WTC11 (cell line): Measurements from ENCODE around the gene ZGRF1. TPM values are rescaled to one million over a fixed set of nuclear protein-coding genes. Genes with fewer than 3 reads are reported as not detected.

Experiments
- AFF4 ChIP-seq: sonication (generic); formaldehyde crosslinking; IDR thresholded peaks from 2 replicates; pipeline ENCODE4 v1.8.1; 2023; ENCODE audit warnings: mild to moderate bottlenecking, missing genetic modification reagents, borderline replicate concordance
- AR ChIP-seq: fragments of 250-450 bp; sonication (Bioruptor Pico); IDR thresholded peaks from 2 replicates; pipeline ENCODE4 v1.9.0; 2021; ENCODE audit warnings: mild to moderate bottlenecking
- ATF6 ChIP-seq: sonication (generic); formaldehyde crosslinking; IDR thresholded peaks from 2 replicates; pipeline ENCODE4 v1.8.1; 2023; ENCODE audit warnings: mild to moderate bottlenecking, missing genetic modification reagents
- ELF4 ChIP-seq: sonication (generic); formaldehyde crosslinking; IDR thresholded peaks from 2 replicates; pipeline ENCODE4 v1.8.1; 2022; ENCODE audit warnings: low read depth, mild to moderate bottlenecking, moderate library complexity, missing genetic modification reagents
- JUN ChIP-seq: sonication (generic); formaldehyde crosslinking; IDR thresholded peaks from 2 replicates; pipeline ENCODE4 v1.8.0; 2023; ENCODE audit warnings: mild to moderate bottlenecking, missing genetic modification reagents
- PREB ChIP-seq: sonication (generic); formaldehyde crosslinking; IDR thresholded peaks from 2 replicates; pipeline ENCODE4 v1.8.1; 2022; ENCODE audit warnings: mild to moderate bottlenecking, missing genetic modification reagents, moderate library complexity, borderline replicate concordance
- PRRX2 ChIP-seq: fragments of 250-450 bp; sonication (Bioruptor Pico); IDR thresholded peaks from 2 replicates; pipeline ENCODE4 v1.8.0; 2021; ENCODE audit warnings: mild to moderate bottlenecking
- RORB ChIP-seq: fragments of 250-450 bp; sonication (Bioruptor Pico); IDR thresholded peaks from 2 replicates; pipeline ENCODE4 v1.9.0; 2021; ENCODE audit warnings: mild to moderate bottlenecking
- TEAD1 ChIP-seq: sonication (generic); formaldehyde crosslinking; IDR thresholded peaks from 2 replicates; pipeline ENCODE4 v1.8.0; 2022; ENCODE audit warnings: mild to moderate bottlenecking, missing genetic modification reagents
- TP53 ChIP-seq: sonication (generic); formaldehyde crosslinking; IDR thresholded peaks from 2 replicates; pipeline ENCODE4 v1.8.1; 2023; ENCODE audit warnings: mild to moderate bottlenecking, missing genetic modification reagents
- USF2 ChIP-seq: sonication (generic); formaldehyde crosslinking; IDR thresholded peaks from 2 replicates; pipeline ENCODE4 v1.8.1; 2023; ENCODE audit warnings: mild to moderate bottlenecking, missing genetic modification reagents, moderate library complexity
- ZNF138 ChIP-seq: sonication (generic); formaldehyde crosslinking; conservative IDR thresholded peaks from 2 replicates; pipeline ENCODE4 v1.8.1; 2022; ENCODE audit warnings: mild to moderate bottlenecking, moderate library complexity, missing genetic modification reagents
- ZNF416 ChIP-seq: fragments of 250-450 bp; sonication (Bioruptor Pico); IDR thresholded peaks from 2 replicates; pipeline ENCODE4 v1.9.0; 2021; ENCODE audit warnings: mild to moderate bottlenecking, inconsistent platforms
- ZNF423 ChIP-seq: fragments of 250-450 bp; sonication (Bioruptor Pico); IDR thresholded peaks from 2 replicates; pipeline ENCODE4 v2.1.2; 2022; ENCODE audit warnings: mild to moderate bottlenecking, moderate library complexity
- ZNF425 ChIP-seq: fragments of 250-450 bp; sonication (Bioruptor Pico); conservative IDR thresholded peaks from 2 replicates; pipeline ENCODE4 v1.9.0; 2021; ENCODE audit warnings: mild to moderate bottlenecking
- total RNA-seq: library from RNA; stranded (reverse); gene quantifications from 3 replicates; pipeline ENCODE4 v1.2.3, GENCODE V29; 2021
- TF ChIP-seq, protein P1 (sequence below): fragments of 250-450 bp; sonication (Bioruptor Pico); IDR thresholded peaks from 2 replicates; pipeline ENCODE4 v1.9.0; 2021; ENCODE audit warnings: mild to moderate bottlenecking, borderline replicate concordance
- TF ChIP-seq, protein P2 (sequence below): fragments of 250-450 bp; sonication (Bioruptor Pico); IDR thresholded peaks from 2 replicates; pipeline ENCODE4 v1.9.0; 2021; ENCODE audit warnings: mild to moderate bottlenecking

The ZGRF1 gene
- total RNA-seq, 1 experiment from 2014 or later: 56.2 TPM

DNA sequence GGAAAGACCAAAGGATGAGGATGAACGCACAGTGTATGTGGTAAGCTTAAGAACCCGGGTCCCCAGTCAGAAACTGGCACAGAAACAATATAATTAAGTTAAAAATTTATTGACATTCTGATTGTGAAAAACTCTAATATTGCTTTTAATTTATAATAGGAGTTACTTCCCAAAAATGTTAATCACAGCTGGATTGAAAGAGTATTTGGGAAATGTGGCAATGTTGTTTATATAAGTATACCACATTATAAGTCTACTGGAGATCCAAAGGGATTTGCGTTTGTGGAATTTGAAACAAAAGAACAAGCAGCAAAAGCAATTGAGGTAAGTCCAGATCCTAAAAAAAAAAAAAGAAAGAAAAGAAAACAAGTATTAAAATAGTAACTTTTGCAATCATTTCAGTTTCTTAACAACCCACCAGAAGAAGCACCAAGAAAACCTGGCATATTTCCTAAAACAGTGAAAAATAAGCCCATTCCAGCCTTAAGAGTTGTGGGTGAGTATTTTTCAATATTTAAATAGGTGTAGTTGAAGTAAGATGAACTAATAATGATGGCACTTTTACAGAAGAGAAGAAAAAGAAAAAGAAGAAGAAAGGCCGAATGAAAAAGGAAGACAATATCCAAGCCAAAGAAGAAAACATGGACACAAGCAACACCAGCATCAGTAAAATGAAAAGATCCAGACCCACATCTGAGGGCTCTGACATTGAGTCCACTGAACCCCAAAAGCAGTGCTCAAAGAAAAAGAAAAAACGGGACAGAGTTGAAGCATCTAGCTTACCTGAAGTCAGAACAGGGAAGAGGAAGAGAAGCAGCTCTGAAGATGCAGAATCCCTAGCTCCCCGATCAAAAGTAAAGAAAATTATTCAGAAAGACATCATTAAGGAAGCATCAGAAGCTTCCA lies 10.2 kb upstream of the ZGRF1 start (continued):
- TF ChIP-seq, protein P1, sequence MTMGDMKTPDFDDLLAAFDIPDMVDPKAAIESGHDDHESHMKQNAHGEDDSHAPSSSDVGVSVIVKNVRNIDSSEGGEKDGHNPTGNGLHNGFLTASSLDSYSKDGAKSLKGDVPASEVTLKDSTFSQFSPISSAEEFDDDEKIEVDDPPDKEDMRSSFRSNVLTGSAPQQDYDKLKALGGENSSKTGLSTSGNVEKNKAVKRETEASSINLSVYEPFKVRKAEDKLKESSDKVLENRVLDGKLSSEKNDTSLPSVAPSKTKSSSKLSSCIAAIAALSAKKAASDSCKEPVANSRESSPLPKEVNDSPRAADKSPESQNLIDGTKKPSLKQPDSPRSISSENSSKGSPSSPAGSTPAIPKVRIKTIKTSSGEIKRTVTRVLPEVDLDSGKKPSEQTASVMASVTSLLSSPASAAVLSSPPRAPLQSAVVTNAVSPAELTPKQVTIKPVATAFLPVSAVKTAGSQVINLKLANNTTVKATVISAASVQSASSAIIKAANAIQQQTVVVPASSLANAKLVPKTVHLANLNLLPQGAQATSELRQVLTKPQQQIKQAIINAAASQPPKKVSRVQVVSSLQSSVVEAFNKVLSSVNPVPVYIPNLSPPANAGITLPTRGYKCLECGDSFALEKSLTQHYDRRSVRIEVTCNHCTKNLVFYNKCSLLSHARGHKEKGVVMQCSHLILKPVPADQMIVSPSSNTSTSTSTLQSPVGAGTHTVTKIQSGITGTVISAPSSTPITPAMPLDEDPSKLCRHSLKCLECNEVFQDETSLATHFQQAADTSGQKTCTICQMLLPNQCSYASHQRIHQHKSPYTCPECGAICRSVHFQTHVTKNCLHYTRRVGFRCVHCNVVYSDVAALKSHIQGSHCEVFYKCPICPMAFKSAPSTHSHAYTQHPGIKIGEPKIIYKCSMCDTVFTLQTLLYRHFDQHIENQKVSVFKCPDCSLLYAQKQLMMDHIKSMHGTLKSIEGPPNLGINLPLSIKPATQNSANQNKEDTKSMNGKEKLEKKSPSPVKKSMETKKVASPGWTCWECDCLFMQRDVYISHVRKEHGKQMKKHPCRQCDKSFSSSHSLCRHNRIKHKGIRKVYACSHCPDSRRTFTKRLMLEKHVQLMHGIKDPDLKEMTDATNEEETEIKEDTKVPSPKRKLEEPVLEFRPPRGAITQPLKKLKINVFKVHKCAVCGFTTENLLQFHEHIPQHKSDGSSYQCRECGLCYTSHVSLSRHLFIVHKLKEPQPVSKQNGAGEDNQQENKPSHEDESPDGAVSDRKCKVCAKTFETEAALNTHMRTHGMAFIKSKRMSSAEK (CRISPR knock-in tag): no peak; the same call in 1 of the 2 replicates
- no peak for TF ChIP-seq RORB (CRISPR knock-in tag)
- TF ChIP-seq ZNF425 (CRISPR knock-in tag): peak; percentile 84
- TF ChIP-seq, protein P2, sequence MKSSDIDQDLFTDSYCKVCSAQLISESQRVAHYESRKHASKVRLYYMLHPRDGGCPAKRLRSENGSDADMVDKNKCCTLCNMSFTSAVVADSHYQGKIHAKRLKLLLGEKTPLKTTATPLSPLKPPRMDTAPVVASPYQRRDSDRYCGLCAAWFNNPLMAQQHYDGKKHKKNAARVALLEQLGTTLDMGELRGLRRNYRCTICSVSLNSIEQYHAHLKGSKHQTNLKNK (CRISPR knock-in tag): 0 out of 2 replicates have a peak, but pooled peaks have one; percentile 35
- TF ChIP-seq TP53 (CRISPR knock-in tag): no peak
- TF ChIP-seq PREB (CRISPR knock-in tag): no peak
- TF ChIP-seq ZNF423 (CRISPR knock-in tag): no peak
- TF ChIP-seq AR: peak; percentile 81; the same call in 1 of the 2 replicates
- no peak for TF ChIP-seq ZNF138 (CRISPR knock-in tag)
- TF ChIP-seq USF2: no peak
- peak; percentile 87; the same call in 1 of the 2 replicates for TF ChIP-seq AFF4 (CRISPR knock-in tag)
- peak; percentile 76; the same call in 1 of the 2 replicates for TF ChIP-seq TEAD1 (CRISPR knock-in tag)
- TF ChIP-seq JUN: 0 out of 2 replicates have a peak, but pooled peaks have one; percentile 16
- 0 out of 2 replicates have a peak, but pooled peaks have one; percentile 41 for TF ChIP-seq ELF4 (CRISPR knock-in tag)
- peak; percentile 79; the same call in 1 of the 2 replicates for TF ChIP-seq ZNF416
- TF ChIP-seq PRRX2: peak; percentile 93
- TF ChIP-seq ATF6 (CRISPR knock-in tag): no peak
